ENCODE data around the gene KIF3B.

DNA sequence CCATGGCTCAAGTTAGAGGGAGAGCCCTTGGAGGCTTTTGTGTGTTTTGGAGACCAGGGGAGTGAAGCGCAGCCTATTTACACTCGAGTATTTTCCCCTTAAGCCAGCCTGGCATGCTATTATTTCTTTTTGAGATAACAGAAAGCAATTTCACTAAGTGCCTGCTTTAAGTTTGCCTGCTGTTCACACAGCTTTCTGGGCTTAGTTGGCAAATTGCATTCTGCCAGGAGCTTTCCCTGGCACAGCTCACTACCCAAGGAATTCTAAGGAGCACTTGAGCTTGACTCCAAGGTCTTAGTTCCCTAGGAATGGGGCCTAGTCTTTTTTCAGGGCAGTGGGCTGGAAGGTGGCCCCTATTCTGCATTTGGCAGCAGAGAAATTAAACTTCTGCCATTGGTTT lies 61.7 kb downstream of the KIF3B start:
- TF ChIP-seq, protein P1, sequence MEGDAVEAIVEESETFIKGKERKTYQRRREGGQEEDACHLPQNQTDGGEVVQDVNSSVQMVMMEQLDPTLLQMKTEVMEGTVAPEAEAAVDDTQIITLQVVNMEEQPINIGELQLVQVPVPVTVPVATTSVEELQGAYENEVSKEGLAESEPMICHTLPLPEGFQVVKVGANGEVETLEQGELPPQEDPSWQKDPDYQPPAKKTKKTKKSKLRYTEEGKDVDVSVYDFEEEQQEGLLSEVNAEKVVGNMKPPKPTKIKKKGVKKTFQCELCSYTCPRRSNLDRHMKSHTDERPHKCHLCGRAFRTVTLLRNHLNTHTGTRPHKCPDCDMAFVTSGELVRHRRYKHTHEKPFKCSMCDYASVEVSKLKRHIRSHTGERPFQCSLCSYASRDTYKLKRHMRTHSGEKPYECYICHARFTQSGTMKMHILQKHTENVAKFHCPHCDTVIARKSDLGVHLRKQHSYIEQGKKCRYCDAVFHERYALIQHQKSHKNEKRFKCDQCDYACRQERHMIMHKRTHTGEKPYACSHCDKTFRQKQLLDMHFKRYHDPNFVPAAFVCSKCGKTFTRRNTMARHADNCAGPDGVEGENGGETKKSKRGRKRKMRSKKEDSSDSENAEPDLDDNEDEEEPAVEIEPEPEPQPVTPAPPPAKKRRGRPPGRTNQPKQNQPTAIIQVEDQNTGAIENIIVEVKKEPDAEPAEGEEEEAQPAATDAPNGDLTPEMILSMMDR (IDR thresholded peaks at IDR 0.05) = no peak
- no peak for TF ChIP-seq POLR2A (IDR thresholded peaks at IDR 0.05)

Measured in adrenal gland (tissue), 5 donors.